Duodenal mucosa (tissue), 2 donors: ENCODE measurements around the gene MAMDC2.
"Not testable (repeated sequence)": the region's sequence is repeated elsewhere in the genome, so short reads cannot be mapped to it uniquely, and the experiment has no call there.

Experiments used
- H3K27ac ChIP-seq: one replicate; pipeline ENCODE4 v1.7.0; 2013; ENCODE audit warnings: low read depth, low read length
- H3K27me3 ChIP-seq, 2 donors: one replicate each; pipeline ENCODE4 v1.7.0; 2013; ENCODE audit warnings: low read length in 2 of 2, control low read depth in 1 of 2; ENCODE audit not compliant: insufficient read depth in 2 of 2, control insufficient read depth in 1 of 2
- H3K36me3 ChIP-seq, 2 donors: one replicate each; pipeline ENCODE4 v1.7.0; 2013; ENCODE audit warnings: low read length in 2 of 2, control low read depth in 1 of 2; ENCODE audit not compliant: insufficient read depth in 2 of 2, control insufficient read depth in 1 of 2
- H3K4me1 ChIP-seq, 2 donors: one replicate each; pipeline ENCODE4 v1.7.0; 2013; ENCODE audit warnings: low read length in 2 of 2, control low read depth in 1 of 2; ENCODE audit not compliant: insufficient read depth in 2 of 2, control insufficient read depth in 1 of 2
- H3K4me3 ChIP-seq, 2 donors: one replicate each; pipeline ENCODE4 v1.7.0; 2013; ENCODE audit warnings: low read length in 2 of 2, low read depth in 1 of 2
- H3K9ac ChIP-seq, 2 donors: one replicate each; pipeline ENCODE4 v1.7.0; 2013; ENCODE audit warnings: low read length in 2 of 2, low read depth in 1 of 2
- H3K9me3 ChIP-seq, 2 donors: one replicate each; pipeline ENCODE4 v1.7.0; 2013; ENCODE audit warnings: low read length in 2 of 2, control low read depth in 1 of 2; ENCODE audit not compliant: control insufficient read depth in 1 of 2

MAMDC2 gene

DNA sequence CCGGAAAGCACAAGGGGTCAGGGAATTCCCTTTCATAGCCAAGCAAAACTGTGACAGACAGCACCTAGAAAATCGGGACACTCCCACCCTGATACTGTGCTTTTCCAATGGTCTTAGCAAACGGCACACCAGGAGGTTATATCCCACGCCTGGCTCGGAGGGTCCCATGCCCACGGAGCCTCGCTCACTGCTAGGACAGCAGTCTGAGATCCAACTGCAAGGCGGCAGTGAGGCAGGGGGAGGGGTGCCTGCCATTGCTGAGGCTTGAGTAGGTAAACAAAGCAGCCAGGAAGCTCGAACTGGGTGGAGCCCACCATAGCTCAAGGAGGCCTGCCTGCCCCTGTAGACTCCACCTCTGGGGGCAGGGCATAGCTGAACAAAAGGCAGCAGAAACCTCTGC, 190.6 kb downstream of the MAMDC2 start:
- H3K4me3 ChIP-seq, H3K9me3 ChIP-seq, H3K36me3 ChIP-seq, H3K27me3 ChIP-seq, H3K4me1 ChIP-seq, H3K9ac ChIP-seq, H3K27ac ChIP-seq: not testable (repeated sequence)

DNA sequence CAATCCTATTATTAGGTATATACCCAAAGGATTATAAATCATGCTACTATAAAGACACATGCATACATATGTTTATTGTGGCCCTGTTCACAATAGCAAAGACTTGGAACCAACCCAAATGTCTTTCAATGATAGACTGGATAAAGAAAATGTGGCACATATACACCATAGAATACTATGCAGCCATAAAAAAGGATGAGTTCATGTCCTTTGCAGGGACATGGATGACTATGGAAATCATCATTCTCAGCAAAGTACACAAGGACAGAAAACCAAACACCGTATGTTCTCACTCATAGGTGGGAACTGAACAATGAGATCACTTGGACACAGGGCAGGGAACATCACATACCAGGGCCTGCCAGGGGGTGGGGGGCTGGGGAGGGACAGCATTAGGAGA, 202.3 kb downstream of the MAMDC2 start:
- not testable (repeated sequence) for H3K4me1 ChIP-seq, H3K9me3 ChIP-seq, H3K27ac ChIP-seq, H3K4me3 ChIP-seq, H3K9ac ChIP-seq, H3K27me3 ChIP-seq, H3K36me3 ChIP-seq

- Histone ChIP-seq H3K27me3 (no peaks in the 10 kb centered on the region), H3K36me3 (no peaks in the 10 kb centered on the region), H3K9ac (no peak overlapping the region), H3K9me3 (no peaks in the 10 kb centered on the region), H3K27ac (no peak overlapping the region), H3K4me3 (no peak overlapping the region), H3K4me1 (no peaks in the 10 kb centered on the region)
These were observed 206.6 kb downstream of the MAMDC2 start for GRCh38 chr9:70250221-70250620.

GRCh38 chr9:70255486-70255885, 211.8 kb downstream of the MAMDC2 start:
- Histone ChIP-seq H3K9ac (peak overlapping the region in 1 of 2 donors; percentile 60), H3K9me3 (no peaks in the 10 kb centered on the region), H3K36me3 (no peaks in the 10 kb centered on the region)

GRCh38 chr9:70256123-70256551, 212.5 kb downstream of the MAMDC2 start:
- Histone ChIP-seq H3K36me3 (no peaks in the 10 kb centered on the region), H3K9me3 (no peaks in the 10 kb centered on the region), H3K4me1 (peaks cover 17 to 25% of the 10 kb centered on the region in 2 donors), H3K27ac (no peak overlapping the region), H3K9ac (peak overlapping the region; percentile 58 to 60), H3K4me3 (peak overlapping the region; percentile 59 to 62), H3K27me3 (no peaks in the 10 kb centered on the region)

More at GRCh38 chr9:70255486-70255885, 211.8 kb downstream of the MAMDC2 start:
- Histone ChIP-seq H3K4me3 (peak overlapping the region; percentile 59 to 62), H3K27ac (no peak overlapping the region), H3K27me3 (no peaks in the 10 kb centered on the region), H3K4me1 (peaks cover 10 to 20% of the 10 kb centered on the region in 2 donors)

- Histone ChIP-seq H3K4me3 (peak overlapping the region; percentile 86 to 96), H3K4me1 (peaks cover 25 to 30% of the 10 kb centered on the region in 2 donors), H3K27ac (peak overlapping the region; percentile 39), H3K9ac (peak overlapping the region; percentile 74 to 95), H3K36me3 (no peaks in the 10 kb centered on the region), H3K9me3 (no peaks in the 10 kb centered on the region), H3K27me3 (no peaks in the 10 kb centered on the region)
These were observed 213.9 kb downstream of the MAMDC2 start for GRCh38 chr9:70257502-70257901.

DNA sequence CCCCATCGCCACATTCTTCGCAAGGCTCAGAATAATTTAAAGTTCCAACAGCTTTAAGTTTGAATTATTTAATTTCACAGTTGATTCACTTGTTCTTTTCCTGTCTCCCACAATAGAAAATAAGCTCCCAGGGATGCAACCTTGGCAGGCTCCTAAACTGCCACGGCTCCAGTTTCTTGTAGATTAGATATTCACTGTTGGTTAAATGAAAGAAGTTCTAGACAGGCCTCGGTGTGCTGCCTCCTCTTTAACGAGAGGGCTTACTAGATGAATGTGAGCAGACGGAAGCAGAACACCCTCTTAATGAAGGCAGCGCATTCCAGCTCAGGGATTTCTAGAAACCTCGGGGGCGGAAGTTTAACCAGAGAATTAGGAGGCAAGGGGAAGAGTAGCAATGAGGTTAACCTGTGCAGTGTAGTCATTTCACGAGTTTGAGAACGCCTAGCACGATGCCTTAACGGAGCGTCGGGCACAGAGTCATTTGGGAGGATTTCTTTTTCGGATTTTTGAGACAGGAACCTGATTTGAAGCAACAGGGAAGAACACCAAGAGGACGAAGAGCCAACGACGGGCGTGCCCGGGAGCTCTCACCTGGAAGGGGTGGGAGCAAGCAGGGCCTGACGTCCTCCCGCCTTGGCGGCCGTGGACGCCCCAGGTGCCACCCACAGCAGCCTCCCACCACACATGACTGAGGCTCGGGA, 214.5 kb downstream of the MAMDC2 start:
- peak overlapping the region; percentile 74 to 95 for H3K9ac ChIP-seq
- H3K9me3 ChIP-seq, result no peaks in the 10 kb centered on the region
- H3K4me1 ChIP-seq, result peaks cover 25 to 34% of the 10 kb centered on the region in 2 donors
- H3K36me3 ChIP-seq, result peaks cover 0 to 2% of the 10 kb centered on the region in 2 donors
- no peaks in the 10 kb centered on the region for H3K27me3 ChIP-seq
- H3K27ac ChIP-seq, result peak overlapping the region; percentile 90
- peak overlapping the region; percentile 86 to 96 for H3K4me3 ChIP-seq

DNA sequence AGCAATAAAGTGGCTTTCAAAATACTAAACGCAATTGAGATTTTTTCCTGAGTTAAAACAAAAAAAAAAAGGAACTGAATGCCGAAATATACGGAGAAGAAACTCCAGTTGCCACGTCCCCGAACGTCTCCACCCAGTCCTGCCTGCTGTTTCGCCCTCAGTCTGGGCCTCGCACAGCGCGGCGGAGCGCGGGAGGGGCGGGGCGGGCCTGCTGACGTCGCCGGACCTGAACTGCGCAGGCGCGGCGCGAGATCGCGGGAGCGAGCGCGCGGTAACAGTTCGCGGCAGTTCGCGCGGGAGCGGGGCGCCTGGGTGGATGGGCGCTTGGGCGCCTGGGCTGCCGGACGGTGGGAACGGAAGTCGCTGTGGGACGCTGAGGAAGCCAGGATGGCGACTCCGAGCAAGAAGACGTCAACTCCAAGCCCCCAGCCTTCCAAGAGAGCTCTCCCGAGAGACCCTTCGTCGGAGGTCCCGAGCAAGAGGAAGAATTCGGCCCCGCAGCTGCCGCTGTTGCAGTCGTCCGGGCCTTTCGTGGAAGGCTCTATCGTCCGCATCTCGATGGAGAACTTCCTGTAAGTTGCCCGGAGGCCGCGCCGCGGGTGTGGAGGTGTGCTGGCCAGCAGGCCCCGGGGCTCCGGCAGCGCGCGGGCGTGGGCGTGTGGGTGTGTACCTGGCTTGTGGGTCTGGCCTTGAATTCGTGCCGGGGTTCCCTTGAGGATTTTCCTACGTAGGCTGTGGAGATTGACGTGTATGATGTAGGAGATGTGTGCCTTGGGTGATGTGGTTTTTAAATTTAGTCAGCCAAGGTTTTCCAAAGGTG, 215.3 kb downstream of the MAMDC2 start, which contains the start of gene SMC5:
Gene SMC5 (plus strand): TSS at position 287 of the 820 bp plus-strand sequence. CDS start 101 bp downstream, at position 388.
- peak within 1 kb of the TSS; percentile 90 for H3K27ac ChIP-seq
- H3K27me3 ChIP-seq, result no peaks in the 10 kb centered on the region
- no peaks in the 10 kb centered on the region for H3K9me3 ChIP-seq
- peak within 1 kb of the TSS; percentile 86 to 96 for H3K4me3 ChIP-seq
- H3K4me1 ChIP-seq, result peaks cover 25 to 34% of the 10 kb centered on the region in 2 donors
- H3K9ac ChIP-seq, result peak within 1 kb of the TSS; percentile 95 to 96
- H3K36me3 ChIP-seq, result peaks cover 0 to 7% of the 10 kb centered on the region in 2 donors

DNA sequence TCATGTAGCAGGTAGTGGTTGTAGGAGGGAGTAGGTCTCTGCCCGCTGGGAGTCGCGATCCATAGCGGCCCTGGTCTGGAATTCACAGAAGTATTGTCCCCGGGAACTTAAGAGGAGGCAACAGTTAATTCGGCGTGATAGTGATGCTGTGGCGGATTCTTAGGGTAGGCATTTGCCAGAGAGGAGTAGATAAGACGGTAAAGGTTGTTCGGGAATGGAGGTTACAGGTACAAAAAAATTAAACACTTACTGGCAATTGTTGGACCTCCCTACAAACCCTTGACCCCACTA, 215.8 kb downstream of the MAMDC2 start:
- Histone ChIP-seq H3K4me3 (peak overlapping the region; percentile 86 to 96), H3K9ac (peak overlapping the region; percentile 95 to 96), H3K27ac (peak overlapping the region; percentile 90), H3K27me3 (no peaks in the 10 kb centered on the region), H3K4me1 (peaks cover 25 to 34% of the 10 kb centered on the region in 2 donors), H3K9me3 (no peaks in the 10 kb centered on the region), H3K36me3 (peaks cover 0 to 11% of the 10 kb centered on the region in 2 donors)

DNA sequence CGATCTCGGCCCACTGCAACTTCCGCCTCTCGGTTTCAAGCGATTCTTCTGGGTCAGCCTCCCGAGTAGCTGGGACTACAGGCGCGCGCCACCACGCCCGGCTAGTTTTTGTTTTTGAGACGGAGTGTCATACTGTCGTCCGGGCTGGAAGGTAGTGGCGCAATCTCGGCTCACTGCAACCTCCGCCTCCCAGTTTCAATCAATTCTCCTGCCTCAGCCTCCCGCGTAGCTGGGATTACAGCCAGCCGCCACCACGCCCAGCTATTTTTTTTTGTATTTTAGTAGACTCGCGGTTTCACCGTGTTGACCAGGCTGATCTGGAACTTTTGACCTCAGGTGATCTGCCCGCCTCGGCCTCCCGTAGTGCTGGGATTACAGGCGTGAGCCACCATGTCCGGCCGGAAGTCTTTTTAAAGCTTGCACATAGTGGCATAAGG, 216.4 kb downstream of the MAMDC2 start:
- Histone ChIP-seq H3K4me3 (peak overlapping the region; percentile 86 to 96), H3K4me1 (peaks cover 25 to 34% of the 10 kb centered on the region in 2 donors), H3K9ac (peak overlapping the region in 1 of 2 donors; percentile 95), H3K27me3 (no peaks in the 10 kb centered on the region), H3K9me3 (no peaks in the 10 kb centered on the region), H3K36me3 (peaks cover 4 to 17% of the 10 kb centered on the region in 2 donors), H3K27ac (no peak overlapping the region)
